SK-N-SH (cell line): Measurements from ENCODE around the gene TMEM109. TPM values are rescaled to one million over a fixed set of nuclear protein-coding genes. Genes with fewer than 3 reads are reported as not detected.

Experiments used
- CTCF ChIA-PET: fragments of 300-600, 350-600 bp; formaldehyde crosslinking; extraction: SDS; loops from one replicate; lab custom pipeline; 2021; lab: Yijun Ruan, JAX
- POLR2A ChIA-PET: fragments of 350-600 bp; sonication (Branson Sonifier 250); formaldehyde crosslinking; extraction: SDS; loops from one replicate; lab custom pipeline; 2020; ENCODE audit warnings: antibody characterized with exemption, inconsistent platforms; lab: Yijun Ruan, JAX
- DNase-seq: peaks from one replicate; pipeline ENCODE4 v3.0.0; 2012
- H2AFZ ChIP-seq: fragments of 200-600 bp; sonication (generic); 2 replicates; pipeline ENCODE4 v1.8.1; 2016; ENCODE audit warnings: antibody characterized with exemption, mild to moderate bottlenecking, low read depth
- H3F3A ChIP-seq: fragments of 200-600 bp; sonication (generic); replicated peaks from 2 replicates; pipeline ENCODE3; 2016; ENCODE audit warnings: antibody characterized with exemption, mild to moderate bottlenecking; ENCODE audit not compliant: insufficient read depth
- H3K27ac ChIP-seq, 2 experiments: fragments of 200-500 bp in 1 of 2; fragments of 200-600 bp in 1 of 2; sonication (Bioruptor generic) in 1 of 2; sonication (generic), shearing (Covaris generic) in 1 of 2; 2 replicates each; pipeline versions ENCODE4 v1.5.1 to v1.6.1; 2014 to 2016; ENCODE audit warnings: low read depth in 2 of 2, inconsistent platforms in 1 of 2, low read length in 1 of 2, mild to moderate bottlenecking in 1 of 2, mixed read lengths in 1 of 2
- H3K27me3 ChIP-seq: fragments of 200-600 bp; sonication (generic), shearing (Covaris generic); 2 replicates; pipeline ENCODE4 v1.6.1; 2016; ENCODE audit warnings: mixed run types; ENCODE audit not compliant: insufficient read depth
- H3K36me3 ChIP-seq, 2 experiments: fragments of 200-500 bp in 1 of 2; fragments of 200-600 bp in 1 of 2; sonication (Bioruptor generic) in 1 of 2; sonication (generic) in 1 of 2; replicated peaks in 1 of 2; 2 replicates each; pipeline versions ENCODE3 to v1.5.1; 2014 to 2016; ENCODE audit warnings: low read length in 1 of 2, mild to moderate bottlenecking in 1 of 2; ENCODE audit not compliant: insufficient read depth in 2 of 2, control insufficient read depth in 1 of 2
- H3K4me1 ChIP-seq, 2 experiments: fragments of 200-500 bp in 1 of 2; fragments of 200-600 bp in 1 of 2; sonication (Bioruptor generic) in 1 of 2; sonication (generic), shearing (Covaris generic) in 1 of 2; 2 replicates each; pipeline versions ENCODE4 v1.5.1 to v1.6.1; 2014 to 2016; ENCODE audit warnings: low read depth in 1 of 2, low read length in 1 of 2, mixed run types in 1 of 2; ENCODE audit not compliant: insufficient read depth in 2 of 2, control insufficient read depth in 1 of 2
- H3K4me2 ChIP-seq: fragments of 200-600 bp; sonication (generic), shearing (Covaris generic); 2 replicates; pipeline ENCODE4 v1.6.1; 2017; ENCODE audit warnings: mixed run types
- H3K4me3 ChIP-seq, 2 experiments: fragments of 200-500 bp in 1 of 2; fragments of 200-600 bp in 1 of 2; sonication (Bioruptor generic) in 1 of 2; sonication (generic), shearing (Covaris generic) in 1 of 2; 2 replicates each; pipeline versions ENCODE4 v1.5.1 to v1.8.1; 2014 to 2016; ENCODE audit warnings: low read depth in 2 of 2, inconsistent platforms in 1 of 2, low read length in 1 of 2, mild to moderate bottlenecking in 1 of 2, mixed read lengths in 1 of 2, moderate library complexity in 1 of 2
- H3K79me2 ChIP-seq: fragments of 200-600 bp; sonication (generic); 2 replicates; pipeline ENCODE4 v1.8.1; 2017; ENCODE audit warnings: mild to moderate bottlenecking; ENCODE audit not compliant: insufficient read depth
- H3K9ac ChIP-seq: fragments of 200-600 bp; sonication (generic); 2 replicates; pipeline ENCODE4 v1.6.1; 2017; ENCODE audit warnings: mixed run types
- H3K9me2 ChIP-seq: fragments of 200-600 bp; sonication (generic); 2 replicates; pipeline ENCODE4 v1.6.1; 2017; ENCODE audit warnings: mixed run types
- H3K9me3 ChIP-seq: fragments of 200-600 bp; sonication (generic); 2 replicates; pipeline ENCODE4 v1.6.1; 2017; ENCODE audit warnings: mixed run types, mild to moderate bottlenecking, moderate library complexity
- H4K20me1 ChIP-seq: fragments of 200-600 bp; sonication (generic); 2 replicates; pipeline ENCODE4 v1.6.1; 2017; ENCODE audit warnings: mild to moderate bottlenecking, mixed run types; ENCODE audit not compliant: insufficient read depth
- EP300 ChIP-seq, 2 experiments: IDR thresholded peaks; 2 replicates each; pipeline versions ENCODE4 v1.4.0 to v1.6.1; 2012; ENCODE audit warnings: borderline replicate concordance in 1 of 2, low read depth in 1 of 2, low read length in 1 of 2
- EZH2phosphoT487 ChIP-seq: fragments of 200-600 bp; sonication (generic); IDR thresholded peaks from 2 replicates; pipeline ENCODE4 v1.6.1; 2017; ENCODE audit warnings: low read depth, mixed run types, mild to moderate bottlenecking, antibody characterized with exemption, moderate library complexity, borderline replicate concordance
- FOSL2 ChIP-seq: IDR thresholded peaks from 2 replicates; pipeline ENCODE4 v1.4.0; 2012; ENCODE audit warnings: low read depth, mild to moderate bottlenecking, moderate library complexity, borderline replicate concordance
- FOXM1 ChIP-seq: IDR thresholded peaks from 2 replicates; pipeline ENCODE4 v1.4.0; 2012; ENCODE audit warnings: low read depth, mild to moderate bottlenecking
- NFIC ChIP-seq: IDR thresholded peaks from 2 replicates; pipeline ENCODE4 v1.4.0; 2012; ENCODE audit warnings: borderline replicate concordance
- NRF1 ChIP-seq: IDR thresholded peaks from 2 replicates; pipeline ENCODE4 v1.6.1; 2012; ENCODE audit warnings: low read depth, mild to moderate bottlenecking, low read length
- RXRA ChIP-seq: IDR thresholded peaks from 2 replicates; pipeline ENCODE4 v1.4.0; 2012; ENCODE audit warnings: low read depth, mild to moderate bottlenecking, borderline replicate concordance
- SIN3A ChIP-seq: IDR thresholded peaks from 2 replicates; pipeline ENCODE4 v1.6.1; 2012; ENCODE audit warnings: low read depth, mild to moderate bottlenecking, low read length, moderate library complexity, borderline replicate concordance
- SMC3 ChIP-seq: IDR thresholded peaks from 2 replicates; pipeline ENCODE4 v1.6.1; 2012; ENCODE audit warnings: low read depth, low read length, improper control_type of control experiment
- TCF12 ChIP-seq: IDR thresholded peaks from 2 replicates; pipeline ENCODE4 v1.4.0; 2012
- WGBS: methylation state at CpG from one replicate; pipeline ENCODE4 v1.1.6; 2017; ENCODE audit warnings: low lambda C conversion rate; 5-methylcytosine and 5-hydroxymethylcytosine counted together
- polyA plus RNA-seq, 3 experiments: library from polyadenylated mRNA; depleted of rRNA; stranded (reverse); fragments of >200 nt; gene quantifications; 2 replicates each; pipeline ENCODE4 v1.2.3, GENCODE V29; 2012
- TF ChIP-seq, protein P1 (sequence below): IDR thresholded peaks from 2 replicates; pipeline ENCODE4 v1.4.0; 2012; ENCODE audit warnings: low read depth, borderline replicate concordance
- TF ChIP-seq, protein P2 (sequence below): fragments of 200-600 bp; sonication (generic); IDR thresholded peaks from 2 replicates; pipeline ENCODE4 v1.6.1; 2017; ENCODE audit warnings: antibody characterized with exemption, mild to moderate bottlenecking, moderate library complexity

The TMEM109 gene
- polyA plus RNA-seq, 1 of the 3 experiments (the other 2 are of a cell fraction) = 52.7 TPM

DNA sequence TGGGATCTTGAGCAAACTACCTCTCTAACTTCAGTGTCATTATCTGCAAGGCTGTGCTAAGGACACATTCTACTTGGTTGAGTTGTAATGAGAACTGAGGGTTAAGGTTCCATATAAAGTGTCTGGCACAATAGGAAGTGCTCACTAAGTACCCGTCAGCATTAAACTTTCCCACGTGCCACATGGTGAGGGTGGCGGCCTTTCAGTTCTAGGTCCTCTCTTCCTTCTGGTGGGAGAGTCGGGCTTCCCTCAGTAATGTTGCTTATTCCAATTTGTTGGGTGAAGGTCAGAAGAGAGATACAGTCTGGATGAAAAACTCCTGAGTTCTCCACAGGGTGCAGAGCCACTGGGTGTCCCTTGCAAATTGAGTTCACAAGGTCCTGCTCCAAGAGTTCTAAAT lies 52.9 kb downstream of the TMEM109 start:
- Histone ChIP-seq H3K9me3 (no peaks in the 10 kb centered on the region), H3K4me2 (no peak overlapping the region), H3K9ac (no peak overlapping the region), H4K20me1 (no peaks in the 10 kb centered on the region), H3K79me2 (no peaks in the 10 kb centered on the region), H3K36me3 (no peaks in the 10 kb centered on the region), H3K4me1 (no peaks in the 10 kb centered on the region), H3K27me3 (peaks cover 4% of the 10 kb centered on the region; the same call in 1 of the 2 replicates), H3K27ac (no peak overlapping the region), H2AFZ (no peak overlapping the region), H3K9me2 (no peaks in the 10 kb centered on the region), H3F3A (no peaks in the 10 kb centered on the region), H3K4me3 (no peak overlapping the region)
- DNase-seq = no peak
- ChIA-PET CTCF (interaction anchor here (5.1 kb wide), 1 partner anchor 14 kb away, joined by 29 read pairs; no protein-coding TSS in a partner anchor), POLR2A (no interaction called here)
- no peak for TF ChIP-seq EZH2phosphoT487
- no peak for TF ChIP-seq EP300 (IDR thresholded peaks at IDR 0.05; ENCODE audit: borderline replicate concordance in 1 of 2, low read depth in 1 of 2, low read length in 1 of 2)
- 54% methylated on average over 4 of the region's 4 CpGs for WGBS

DNA sequence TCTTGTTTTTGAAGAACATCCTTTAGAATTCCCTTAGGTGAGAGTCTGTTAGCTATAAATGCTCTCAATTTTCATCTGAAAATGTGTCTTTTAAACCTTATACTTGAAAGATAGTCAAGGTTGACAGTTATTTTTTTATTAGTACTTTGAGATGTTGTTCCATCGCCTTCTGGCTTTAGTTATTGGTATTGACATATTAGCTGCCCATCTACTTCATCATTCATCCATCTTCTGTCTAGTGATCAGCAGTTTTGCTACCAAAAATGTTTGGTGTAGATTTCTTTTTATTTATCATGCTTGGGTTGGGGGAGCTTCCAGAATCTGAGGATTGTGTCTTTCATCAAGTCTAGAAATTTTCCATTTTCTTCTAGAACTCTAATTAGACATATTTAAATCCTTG lies 54.3 kb downstream of the TMEM109 start:
- no peaks in the 10 kb centered on the region for H3K36me3 ChIP-seq
- 12% methylated on average over 1 of the region's 1 CpG for WGBS
- TF ChIP-seq RXRA (no peak), SIN3A (no peak), SMC3 (no peak), NFIC (no peak), EP300 (IDR thresholded peaks at IDR 0.05; ENCODE audit: borderline replicate concordance in 1 of 2, low read depth in 1 of 2, low read length in 1 of 2) (no peak), FOXM1 (no peak), TCF12 (no peak), NRF1 (no peak), FOSL2 (no peak)
- TF ChIP-seq, protein P1, sequence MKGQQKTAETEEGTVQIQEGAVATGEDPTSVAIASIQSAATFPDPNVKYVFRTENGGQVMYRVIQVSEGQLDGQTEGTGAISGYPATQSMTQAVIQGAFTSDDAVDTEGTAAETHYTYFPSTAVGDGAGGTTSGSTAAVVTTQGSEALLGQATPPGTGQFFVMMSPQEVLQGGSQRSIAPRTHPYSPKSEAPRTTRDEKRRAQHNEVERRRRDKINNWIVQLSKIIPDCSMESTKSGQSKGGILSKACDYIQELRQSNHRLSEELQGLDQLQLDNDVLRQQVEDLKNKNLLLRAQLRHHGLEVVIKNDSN = no peak
- TF ChIP-seq, protein P2, sequence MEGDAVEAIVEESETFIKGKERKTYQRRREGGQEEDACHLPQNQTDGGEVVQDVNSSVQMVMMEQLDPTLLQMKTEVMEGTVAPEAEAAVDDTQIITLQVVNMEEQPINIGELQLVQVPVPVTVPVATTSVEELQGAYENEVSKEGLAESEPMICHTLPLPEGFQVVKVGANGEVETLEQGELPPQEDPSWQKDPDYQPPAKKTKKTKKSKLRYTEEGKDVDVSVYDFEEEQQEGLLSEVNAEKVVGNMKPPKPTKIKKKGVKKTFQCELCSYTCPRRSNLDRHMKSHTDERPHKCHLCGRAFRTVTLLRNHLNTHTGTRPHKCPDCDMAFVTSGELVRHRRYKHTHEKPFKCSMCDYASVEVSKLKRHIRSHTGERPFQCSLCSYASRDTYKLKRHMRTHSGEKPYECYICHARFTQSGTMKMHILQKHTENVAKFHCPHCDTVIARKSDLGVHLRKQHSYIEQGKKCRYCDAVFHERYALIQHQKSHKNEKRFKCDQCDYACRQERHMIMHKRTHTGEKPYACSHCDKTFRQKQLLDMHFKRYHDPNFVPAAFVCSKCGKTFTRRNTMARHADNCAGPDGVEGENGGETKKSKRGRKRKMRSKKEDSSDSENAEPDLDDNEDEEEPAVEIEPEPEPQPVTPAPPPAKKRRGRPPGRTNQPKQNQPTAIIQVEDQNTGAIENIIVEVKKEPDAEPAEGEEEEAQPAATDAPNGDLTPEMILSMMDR = no peak
- DNase-seq = no peak
- no peaks in the 10 kb centered on the region for H3K9me2 ChIP-seq
- no peaks in the 10 kb centered on the region for H3K79me2 ChIP-seq
- H3F3A ChIP-seq = no peaks in the 10 kb centered on the region
- ChIA-PET CTCF (interaction anchor here (2.2 to 5.1 kb wide), 2 partner anchors 13 to 219 kb away, joined by 8 to 29 read pairs; no protein-coding TSS in a partner anchor), POLR2A (no interaction called here)
- H4K20me1 ChIP-seq = no peaks in the 10 kb centered on the region
- H3K4me2 ChIP-seq = no peak overlapping the region
- peaks cover 4% of the 10 kb centered on the region; the same call in 1 of the 2 replicates for H3K27me3 ChIP-seq
- H2AFZ ChIP-seq = no peak overlapping the region
- H3K4me3 ChIP-seq = no peak overlapping the region
- H3K9ac ChIP-seq = no peak overlapping the region
- H3K4me1 ChIP-seq = no peaks in the 10 kb centered on the region
- no peak overlapping the region for H3K27ac ChIP-seq
- no peaks in the 10 kb centered on the region for H3K9me3 ChIP-seq
